Endothelial cell of umbilical vein (primary cell): ENCODE data around the gene NFATC1. TPM values are rescaled to one million over a fixed set of nuclear protein-coding genes. Genes with fewer than 3 reads are reported as not detected.

ENCODE experiments used
- BruUV-seq: library from RNA; stranded (reverse); fragments of 400-500 nt; replicated peaks from 2 replicates; lab custom pipeline; 2021; lab: Mats Ljungman, UMichigan
- CTCF ChIA-PET: fragments of 300-600, 350-600 bp; sonication (Branson Sonifier 250); formaldehyde crosslinking; loops from one replicate; lab custom pipeline; 2021; ENCODE audit warnings: antibody characterized with exemption, inconsistent platforms; lab: Charles Lee
- POLR2A ChIA-PET: fragments of 300-600, 350-600 bp; sonication (Branson Sonifier 250); formaldehyde crosslinking; loops from one replicate; lab custom pipeline; 2021; ENCODE audit warnings: antibody characterized with exemption, inconsistent platforms; lab: Charles Lee
- DNase-seq: peaks from one replicate; pipeline ENCODE4 v3.0.0-alpha.2; 2011; ENCODE audit warnings: low read depth, low spot score
- FAIRE-seq: peaks from 2 replicates; lab custom pipeline; 2011; peaks lifted over from hg19 to GRCh38; lab: Jason Lieb, UNC
- H2AFZ ChIP-seq: 2 replicates; pipeline ENCODE4 v1.6.0; 2012; ENCODE audit warnings: low read depth, low read length, control low read depth, inconsistent platforms
- H3K27ac ChIP-seq: 2 replicates; pipeline ENCODE4 v1.5.1; 2011; ENCODE audit warnings: low read depth, mild to moderate bottlenecking, control low read depth, low read length, moderate library complexity; ENCODE audit not compliant: insufficient read depth
- H3K27me3 ChIP-seq, 2 experiments: 2 replicates each; pipeline versions ENCODE4 v1.6.0 to v1.6.1; 2011; ENCODE audit warnings: low read length in 2 of 2, mixed read lengths in 1 of 2; ENCODE audit not compliant: control insufficient read depth in 2 of 2, insufficient read depth in 2 of 2
- H3K36me3 ChIP-seq, 2 experiments: 2 replicates in 1 of 2; 3 replicates in 1 of 2; pipeline ENCODE4 v1.5.1; 2011; ENCODE audit warnings: low read length in 2 of 2, mild to moderate bottlenecking in 1 of 2, moderate library complexity in 1 of 2; ENCODE audit not compliant: control insufficient read depth in 2 of 2, insufficient read depth in 2 of 2; ENCODE audit errors: extremely low read depth in 1 of 2
- H3K4me1 ChIP-seq: 3 replicates; pipeline ENCODE4 v1.5.1; 2011; ENCODE audit warnings: mild to moderate bottlenecking, low read length; ENCODE audit not compliant: control insufficient read depth, insufficient read depth; ENCODE audit errors: extremely low read depth
- H3K4me2 ChIP-seq: 2 replicates; pipeline ENCODE4 v1.6.1; 2011; ENCODE audit warnings: low read length, control low read depth, mixed read lengths; ENCODE audit not compliant: insufficient read depth
- H3K4me3 ChIP-seq, 3 experiments: fragments of 200-600 bp in 1 of 3; sonication (generic), shearing (Covaris generic) in 1 of 3; replicated peaks in 1 of 3; 2 replicates each; pipeline ENCODE4 v1.5.1; 2011 to 2016; ENCODE audit warnings: control low read depth in 3 of 3, low read length in 3 of 3, mild to moderate bottlenecking in 2 of 3, inconsistent platforms in 1 of 3, low read depth in 1 of 3, moderate library complexity in 1 of 3; ENCODE audit not compliant: insufficient read depth in 1 of 3
- H3K79me2 ChIP-seq: 2 replicates; pipeline ENCODE4 v1.6.0; 2012; ENCODE audit warnings: low read length, inconsistent platforms; ENCODE audit not compliant: control insufficient read depth, insufficient read depth
- H3K9ac ChIP-seq: replicated peaks from 2 replicates; pipeline ENCODE3; 2011; ENCODE audit warnings: low read length, control low read depth; ENCODE audit not compliant: insufficient read depth; ENCODE audit errors: extremely low read depth
- H3K9me1 ChIP-seq: replicated peaks from 3 replicates; pipeline ENCODE4 v1.6.0; 2011; ENCODE audit warnings: mild to moderate bottlenecking, low read length; ENCODE audit not compliant: control insufficient read depth, insufficient read depth; ENCODE audit errors: extremely low read depth
- H3K9me3 ChIP-seq: replicated peaks from 2 replicates; pipeline ENCODE4 v1.5.1; 2012; ENCODE audit warnings: low read length, inconsistent platforms; ENCODE audit not compliant: control insufficient read depth, insufficient read depth
- H4K20me1 ChIP-seq: replicated peaks from 2 replicates; pipeline ENCODE3; 2011; ENCODE audit warnings: mild to moderate bottlenecking, low read length; ENCODE audit not compliant: control insufficient read depth, insufficient read depth; ENCODE audit errors: extremely low read depth
- CTCF ChIP-seq, 2 donors: IDR thresholded peaks; 1 replicate in 1 of 2; 2 replicates in 1 of 2; pipeline ENCODE4 v1.5.1; 2011; ENCODE audit warnings: low read length in 2 of 2, mild to moderate bottlenecking in 2 of 2, moderate library complexity in 2 of 2, control low read depth in 1 of 2, inconsistent platforms in 1 of 2, low read depth in 1 of 2; ENCODE audit not compliant: insufficient read depth in 1 of 2; ENCODE audit errors: extremely low read depth in 1 of 2
- EZH2 ChIP-seq: IDR thresholded peaks from 2 replicates; pipeline ENCODE4 v1.6.1; 2012; ENCODE audit warnings: borderline replicate concordance, low read depth, mild to moderate bottlenecking, moderate library complexity, low read length, inconsistent platforms; ENCODE audit not compliant: severe bottlenecking
- FOS ChIP-seq: IDR thresholded peaks from 2 replicates; pipeline ENCODE4 v1.6.1; 2011; ENCODE audit warnings: mild to moderate bottlenecking, low read length, moderate library complexity, borderline replicate concordance; ENCODE audit not compliant: insufficient read depth
- GATA2 ChIP-seq: IDR thresholded peaks from 2 replicates; pipeline ENCODE4 v1.7.0; 2011; ENCODE audit warnings: low read depth, mild to moderate bottlenecking, moderate library complexity, mixed read lengths, low read length; ENCODE audit not compliant: insufficient read length, insufficient read depth
- JUN ChIP-seq: IDR thresholded peaks from 2 replicates; pipeline ENCODE4 v1.6.1; 2011; ENCODE audit warnings: borderline replicate concordance, low read depth; ENCODE audit not compliant: insufficient read length, insufficient read depth
- MAX ChIP-seq: IDR thresholded peaks from 2 replicates; pipeline ENCODE4 v1.6.1; 2011; ENCODE audit not compliant: insufficient read depth, insufficient read length
- MYC ChIP-seq: IDR thresholded peaks from one replicate; pipeline ENCODE4 v1.6.1; 2011; ENCODE audit warnings: mild to moderate bottlenecking, low read depth, low read length
- POLR2A ChIP-seq: IDR thresholded peaks from 2 replicates; pipeline ENCODE4 v1.6.1; 2012; ENCODE audit warnings: low read depth, mild to moderate bottlenecking, control low read depth, low read length
- POLR2AphosphoS5 ChIP-seq: IDR thresholded peaks from 2 replicates; pipeline ENCODE4 v1.6.1; 2012; ENCODE audit warnings: low read depth, mild to moderate bottlenecking, control low read depth, low read length, moderate library complexity; ENCODE audit not compliant: insufficient read depth
- dilution Hi-C: fragments of 300-500 bp; cut with MboI; formaldehyde crosslinking; loops from one replicate; pipeline ENCODE4 v1.15.0; 2019; ENCODE audit warnings: low sequenced_read_pairs; ENCODE audit not compliant: extremely low pct_ligation_motif_present
- intact Hi-C: fragments of 100-400 bp; cut with micrococcal nuclease; formaldehyde crosslinking; loops from one replicate; pipeline ENCODE4 v1.10.0; 2022
- polyA plus RNA-seq, 4 experiments: library from polyadenylated mRNA; depleted of rRNA in 3 of 4; stranded (reverse) in 3 of 4; unstranded in 1 of 4; fragments of >200 nt; gene quantifications; 2 replicates each; pipeline versions ENCODE4 v1.2.1 to v1.2.3, GENCODE V29; 2011 to 2012; ENCODE audit warnings: missing spikeins in 1 of 4
- total RNA-seq: library from RNA; stranded (reverse); gene quantifications from 2 replicates; pipeline ENCODE4 v1.2.3, GENCODE V29; 2021

Gene NFATC1
- total and polyA plus RNA-seq, 2 donors (not counting 3 experiments of a cell fraction or from before 2014, with no cell fraction given): 11.1 to 30.0 TPM

DNA sequence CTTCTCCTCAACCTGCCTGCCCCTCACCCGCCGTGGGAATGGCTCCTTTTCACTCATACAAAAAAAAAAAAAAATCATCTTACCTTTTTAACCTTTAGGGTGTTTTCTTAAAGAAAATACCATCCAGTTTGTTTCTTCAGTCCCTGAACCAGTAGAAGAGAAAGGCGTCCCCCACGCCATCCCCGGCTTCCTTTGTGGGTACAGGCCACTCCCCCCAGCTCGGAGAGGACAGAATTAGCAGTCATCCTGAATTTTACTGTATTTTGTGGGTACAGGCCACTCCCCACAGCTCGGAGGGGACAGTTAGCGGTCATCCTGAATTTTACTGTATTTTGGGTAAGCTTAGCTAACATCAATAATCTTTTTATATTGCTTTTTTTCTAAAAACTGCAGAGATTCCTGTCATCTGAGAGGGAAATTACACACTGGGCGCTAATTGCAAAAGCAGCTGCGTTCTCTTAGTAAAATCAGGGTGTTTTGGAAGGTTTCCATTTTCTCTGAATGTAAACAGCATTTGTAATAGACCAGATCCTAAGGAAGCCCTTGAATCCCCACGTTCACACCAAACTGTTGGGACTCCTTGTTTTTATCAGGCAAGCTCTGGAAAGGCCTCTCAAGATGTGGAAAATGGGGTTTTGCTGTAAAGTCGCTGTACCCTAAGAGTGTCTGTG lies 72.5 kb downstream of the NFATC1 start:
- FAIRE-seq (no peak), DNase-seq (no peak)
- ChIA-PET POLR2A (no interaction called here), CTCF (no interaction called here)
- Histone ChIP-seq H3K79me2 (no peaks in the 10 kb centered on the region), H3K9me3 (no peaks in the 10 kb centered on the region), H3K4me2 (no peak overlapping the region), H3K4me1 (peaks cover 4% of the 10 kb centered on the region), H3K27ac (no peak overlapping the region), H4K20me1 (no peaks in the 10 kb centered on the region), H3K4me3 (no peak overlapping the region), H3K27me3 (no peaks in the 10 kb centered on the region), H3K9ac (no peak overlapping the region), H3K36me3 (peaks cover 0 to 28% of the 10 kb centered on the region in 2 experiments), H2AFZ (no peak overlapping the region), H3K9me1 (no peaks in the 10 kb centered on the region)
- TF ChIP-seq EZH2: no peak
- TF ChIP-seq POLR2A: no peak
- no peak for TF ChIP-seq CTCF (IDR thresholded peaks at IDR 0.05; ENCODE audit: extremely low read depth in 1 of 2, insufficient read depth in 1 of 2, low read depth in 1 of 2, low read length in 2 of 2)
- TF ChIP-seq JUN: no peak
- no peak for TF ChIP-seq MYC
- no peak for TF ChIP-seq MAX
- TF ChIP-seq FOS: no peak
- no peak for TF ChIP-seq POLR2AphosphoS5
- no peak for TF ChIP-seq GATA2
- no TSS peak for BruUV-seq
- dilution Hi-C loops: no loop called here
- intact Hi-C loops: no loop called here
